Mucosa of descending colon (tissue), 3 donors: ENCODE results near the gene ZNF3. TPM values are rescaled to one million over a fixed set of nuclear protein-coding genes. Genes with fewer than 3 reads are reported as not detected.

Experiments used
- ATAC-seq: fragments of 200-7000 bp; cut with Tn5 transposase; one replicate; pipeline ENCODE4 v1.9.1; 2020; ENCODE audit warnings: mild to moderate bottlenecking, moderate library complexity
- DNase-seq, 3 donors: peaks; one replicate each; pipeline ENCODE4 v3.0.0-alpha.2; 2020
- H3K36me3 ChIP-seq: fragments of 200-600 bp; one replicate; pipeline ENCODE4 v1.8.0; 2021; ENCODE audit warnings: low read depth, mild to moderate bottlenecking
- H3K4me1 ChIP-seq: fragments of 200-600 bp; one replicate; pipeline ENCODE4 v1.8.0; 2021; ENCODE audit warnings: low read depth, mild to moderate bottlenecking
- H3K4me3 ChIP-seq: fragments of 200-600 bp; one replicate; pipeline ENCODE4 v1.8.0; 2021; ENCODE audit warnings: mild to moderate bottlenecking
- H3K9me3 ChIP-seq: fragments of 200-600 bp; one replicate; pipeline ENCODE4 v1.8.0; 2021; ENCODE audit warnings: mild to moderate bottlenecking
- intact Hi-C, 2 donors: fragments of 100-400 bp; cut with DNase I in 1 of 2; cut with micrococcal nuclease in 1 of 2; formaldehyde crosslinking; loops; one replicate each; pipeline versions ENCODE4 v1.11.0 to v1.11.1; 2022; cut with DNase I, micrococcal nuclease
- total RNA-seq, 3 donors: library from RNA; stranded (reverse); fragmentation: NEBNext Ultra II Directional in 2 of 3; extraction: Animal tissue kit (Norgen Biotek cat#: 25700) in 2 of 3; gene quantifications; one replicate each; pipeline versions ENCODE4 v1.2.1 to v1.2.4, GENCODE V29; 2021 to 2023
- TF ChIP-seq, protein P1 (sequence below): fragments of 200-600 bp; IDR thresholded peaks from one replicate; pipeline ENCODE4 v1.8.0; 2022; ENCODE audit warnings: antibody characterized with exemption, mild to moderate bottlenecking
- donor health status: DM: no; HTN: no; CAD: no; lungs with moderate emphysema.
- donor health status: DM: no; HTN: no; CAD: no.
- donor health status: DM: no; HTN: yes; CAD: no.

The ZNF3 gene
- total RNA-seq, 3 donors from 2014 or later, result 32.6 to 46.1 (median 35.8) TPM

DNA sequence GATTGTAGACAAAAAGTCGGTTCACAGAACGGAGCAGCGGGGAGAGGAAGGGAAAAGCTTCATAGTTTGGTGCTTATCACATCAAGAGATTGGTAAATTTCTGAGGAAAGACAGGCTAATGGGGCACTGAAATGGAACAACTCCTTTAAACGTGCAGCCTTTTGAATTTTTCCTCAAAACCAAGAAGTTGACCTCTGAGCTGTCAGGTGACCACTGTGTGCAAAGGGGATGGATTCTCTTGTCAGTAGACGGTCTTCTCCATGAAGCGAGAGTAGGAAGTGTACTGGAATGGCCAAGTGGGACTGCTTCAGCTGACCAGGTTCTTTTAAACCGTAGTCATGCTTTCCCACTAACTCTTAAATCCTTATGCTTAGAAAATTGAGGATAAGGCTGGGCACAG, 43.2 kb downstream of the ZNF3 start:
- no peak for ATAC-seq
- H3K4me1 ChIP-seq, result no peaks in the 10 kb centered on the region
- intact Hi-C loops, result no loop called here
- DNase-seq, result no peak
- no peaks in the 10 kb centered on the region for H3K9me3 ChIP-seq
- H3K4me3 ChIP-seq, result no peak overlapping the region
- TF ChIP-seq, protein P1, sequence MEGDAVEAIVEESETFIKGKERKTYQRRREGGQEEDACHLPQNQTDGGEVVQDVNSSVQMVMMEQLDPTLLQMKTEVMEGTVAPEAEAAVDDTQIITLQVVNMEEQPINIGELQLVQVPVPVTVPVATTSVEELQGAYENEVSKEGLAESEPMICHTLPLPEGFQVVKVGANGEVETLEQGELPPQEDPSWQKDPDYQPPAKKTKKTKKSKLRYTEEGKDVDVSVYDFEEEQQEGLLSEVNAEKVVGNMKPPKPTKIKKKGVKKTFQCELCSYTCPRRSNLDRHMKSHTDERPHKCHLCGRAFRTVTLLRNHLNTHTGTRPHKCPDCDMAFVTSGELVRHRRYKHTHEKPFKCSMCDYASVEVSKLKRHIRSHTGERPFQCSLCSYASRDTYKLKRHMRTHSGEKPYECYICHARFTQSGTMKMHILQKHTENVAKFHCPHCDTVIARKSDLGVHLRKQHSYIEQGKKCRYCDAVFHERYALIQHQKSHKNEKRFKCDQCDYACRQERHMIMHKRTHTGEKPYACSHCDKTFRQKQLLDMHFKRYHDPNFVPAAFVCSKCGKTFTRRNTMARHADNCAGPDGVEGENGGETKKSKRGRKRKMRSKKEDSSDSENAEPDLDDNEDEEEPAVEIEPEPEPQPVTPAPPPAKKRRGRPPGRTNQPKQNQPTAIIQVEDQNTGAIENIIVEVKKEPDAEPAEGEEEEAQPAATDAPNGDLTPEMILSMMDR, result no peak
- no peaks in the 10 kb centered on the region for H3K36me3 ChIP-seq

DNA sequence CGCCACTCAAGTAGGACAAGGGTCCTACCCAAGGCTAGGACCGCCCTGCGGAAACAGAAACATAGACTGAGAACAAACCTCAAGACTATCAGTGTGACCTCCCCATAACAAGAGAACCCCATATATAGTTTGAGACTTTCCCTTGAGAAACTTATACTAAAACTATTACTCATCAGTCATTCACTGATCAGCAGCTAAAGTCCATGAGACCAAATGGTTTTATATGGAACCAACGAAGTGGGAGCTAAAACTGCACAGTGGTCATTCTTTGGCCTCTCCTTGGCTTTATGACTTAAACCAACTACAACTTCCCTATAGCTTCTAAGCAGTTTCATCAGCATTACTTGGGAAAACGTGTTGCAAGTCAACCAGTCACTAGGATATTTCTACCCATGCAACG, 45.6 kb downstream of the ZNF3 start:
- peaks cover 9% of the 10 kb centered on the region for H3K36me3 ChIP-seq
- no peak for DNase-seq
- no peaks in the 10 kb centered on the region for H3K9me3 ChIP-seq
- intact Hi-C loops, result no loop called here
- no peaks in the 10 kb centered on the region for H3K4me1 ChIP-seq
- H3K4me3 ChIP-seq, result no peak overlapping the region
- ATAC-seq, result peak; percentile 68
- TF ChIP-seq, protein P1, result no peak

DNA sequence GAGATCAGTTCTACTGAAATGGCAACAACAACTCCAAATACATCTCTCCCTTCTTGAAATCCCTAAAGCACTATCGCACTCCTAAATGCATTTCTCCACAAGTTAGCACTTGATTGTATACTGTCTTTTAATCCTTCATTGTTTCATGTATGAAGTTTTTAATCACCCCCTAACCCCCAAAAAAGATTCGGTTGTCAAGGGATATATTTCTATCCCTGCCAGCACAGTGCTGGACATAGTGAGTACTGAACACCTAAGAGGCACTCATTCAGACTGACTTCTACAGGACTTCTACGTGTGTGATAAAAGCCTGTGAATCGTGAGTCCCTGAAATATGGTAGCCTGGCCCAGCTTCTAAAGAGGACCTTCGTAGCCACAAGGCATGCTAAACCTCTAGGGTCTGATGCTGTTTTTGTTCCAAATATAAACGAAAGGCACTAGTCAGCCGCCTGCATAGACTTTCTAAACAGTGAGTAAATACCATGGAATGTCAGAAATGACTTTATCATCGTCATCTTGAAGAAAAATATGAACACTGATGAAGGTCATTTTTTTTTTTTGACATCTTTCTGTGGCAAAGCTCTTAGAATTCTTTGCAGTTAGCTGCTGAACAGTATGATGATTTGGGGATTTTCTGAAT, 46.5 kb downstream of the ZNF3 start:
- TF ChIP-seq, protein P1, result no peak
- ATAC-seq, result no peak
- Histone ChIP-seq H3K4me3 (no peak overlapping the region), H3K9me3 (no peaks in the 10 kb centered on the region), H3K36me3 (peaks cover 17% of the 10 kb centered on the region), H3K4me1 (no peaks in the 10 kb centered on the region)
- intact Hi-C loops, result no loop called here
- no peak for DNase-seq

DNA sequence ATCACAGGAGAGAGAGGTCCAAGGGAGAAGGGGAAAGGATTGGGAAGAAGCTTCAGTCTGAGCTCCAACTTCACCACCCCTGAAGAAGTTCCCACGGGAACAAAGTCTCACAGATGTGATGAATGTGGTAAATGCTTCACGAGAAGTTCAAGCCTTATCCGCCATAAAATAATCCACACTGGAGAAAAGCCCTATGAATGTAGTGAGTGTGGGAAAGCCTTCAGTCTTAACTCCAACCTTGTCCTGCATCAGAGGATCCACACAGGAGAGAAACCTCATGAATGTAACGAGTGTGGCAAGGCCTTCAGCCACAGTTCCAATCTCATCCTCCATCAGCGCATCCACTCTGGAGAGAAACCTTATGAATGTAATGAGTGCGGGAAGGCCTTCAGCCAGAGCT, 48.0 kb downstream of the ZNF3 start:
- H3K4me1 ChIP-seq, result no peaks in the 10 kb centered on the region
- no peak for DNase-seq
- intact Hi-C loops, result no loop called here
- ATAC-seq, result no peak
- H3K9me3 ChIP-seq, result no peaks in the 10 kb centered on the region
- H3K36me3 ChIP-seq, result peaks cover 17% of the 10 kb centered on the region
- H3K4me3 ChIP-seq, result no peak overlapping the region
- TF ChIP-seq, protein P1, result no peak

DNA sequence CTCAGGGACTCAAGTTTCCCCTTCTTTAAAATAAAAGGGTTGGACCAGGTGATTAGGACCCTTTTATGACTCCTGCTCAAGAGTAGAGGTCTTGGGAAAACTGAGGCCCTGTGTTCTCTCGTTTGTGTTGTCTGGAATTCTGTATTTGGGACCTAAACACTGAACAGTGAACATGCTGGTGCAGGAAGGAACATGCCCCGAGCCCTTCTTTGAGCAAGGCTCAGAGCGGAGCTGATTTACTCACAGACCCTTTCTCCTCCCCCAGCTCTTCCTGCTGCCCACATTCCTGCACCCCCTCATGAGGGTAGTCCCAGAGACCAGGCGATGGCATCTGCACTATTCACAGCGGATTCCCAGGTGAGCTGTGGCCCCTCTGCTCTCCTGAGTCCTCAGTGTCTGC, 51.9 kb downstream of the ZNF3 start:
- DNase-seq (no peak), ATAC-seq (no peak)
- TF ChIP-seq, protein P1, result no peak
- intact Hi-C loops, result no loop called here
- Histone ChIP-seq H3K4me1 (no peaks in the 10 kb centered on the region), H3K9me3 (no peaks in the 10 kb centered on the region), H3K4me3 (no peak overlapping the region), H3K36me3 (peaks cover 17% of the 10 kb centered on the region)

DNA sequence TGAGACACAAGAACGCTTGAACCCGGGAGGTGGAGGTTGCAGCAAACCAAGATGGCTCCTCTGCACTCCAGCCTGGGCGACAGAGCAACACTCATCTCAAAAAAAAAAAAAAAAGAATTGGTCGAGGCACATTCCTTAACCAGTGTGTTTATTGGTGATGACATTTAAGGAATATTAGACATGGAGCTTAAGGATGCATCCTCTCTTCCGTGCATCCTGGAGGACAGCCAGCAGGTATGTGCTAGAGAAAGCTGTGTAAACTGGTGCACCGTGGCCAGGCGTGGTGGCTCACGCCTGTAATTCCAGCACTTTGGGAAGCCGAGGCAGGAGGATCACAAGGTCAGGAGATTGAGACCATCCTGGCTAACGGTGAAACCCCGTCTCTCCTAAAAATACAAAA, 54.3 kb downstream of the ZNF3 start:
- intact Hi-C loops, result no loop called here
- TF ChIP-seq, protein P1, result no peak
- Histone ChIP-seq H3K36me3 (peaks cover 26% of the 10 kb centered on the region), H3K9me3 (no peaks in the 10 kb centered on the region), H3K4me3 (no peak overlapping the region), H3K4me1 (peaks cover 5% of the 10 kb centered on the region)
- no peak for DNase-seq
- no peak for ATAC-seq
